Endothelial cell of umbilical vein (primary cell): ENCODE data around the gene PKNOX2.
A peak's percentile ranks its signal among the peaks of the same experiment; 100 is the strongest.

Source experiments
- CTCF ChIP-seq, 2 donors: IDR thresholded peaks; 1 replicate in 1 of 2; 2 replicates in 1 of 2; pipeline ENCODE4 v1.5.1; 2011; ENCODE audit warnings: low read length in 2 of 2, mild to moderate bottlenecking in 2 of 2, moderate library complexity in 2 of 2, control low read depth in 1 of 2, inconsistent platforms in 1 of 2, low read depth in 1 of 2; ENCODE audit not compliant: insufficient read depth in 1 of 2; ENCODE audit errors: extremely low read depth in 1 of 2
- POLR2A ChIP-seq: IDR thresholded peaks from 2 replicates; pipeline ENCODE4 v1.6.1; 2012; ENCODE audit warnings: low read depth, mild to moderate bottlenecking, control low read depth, low read length
- POLR2AphosphoS5 ChIP-seq: IDR thresholded peaks from 2 replicates; pipeline ENCODE4 v1.6.1; 2012; ENCODE audit warnings: low read depth, mild to moderate bottlenecking, control low read depth, low read length, moderate library complexity; ENCODE audit not compliant: insufficient read depth

DNA sequence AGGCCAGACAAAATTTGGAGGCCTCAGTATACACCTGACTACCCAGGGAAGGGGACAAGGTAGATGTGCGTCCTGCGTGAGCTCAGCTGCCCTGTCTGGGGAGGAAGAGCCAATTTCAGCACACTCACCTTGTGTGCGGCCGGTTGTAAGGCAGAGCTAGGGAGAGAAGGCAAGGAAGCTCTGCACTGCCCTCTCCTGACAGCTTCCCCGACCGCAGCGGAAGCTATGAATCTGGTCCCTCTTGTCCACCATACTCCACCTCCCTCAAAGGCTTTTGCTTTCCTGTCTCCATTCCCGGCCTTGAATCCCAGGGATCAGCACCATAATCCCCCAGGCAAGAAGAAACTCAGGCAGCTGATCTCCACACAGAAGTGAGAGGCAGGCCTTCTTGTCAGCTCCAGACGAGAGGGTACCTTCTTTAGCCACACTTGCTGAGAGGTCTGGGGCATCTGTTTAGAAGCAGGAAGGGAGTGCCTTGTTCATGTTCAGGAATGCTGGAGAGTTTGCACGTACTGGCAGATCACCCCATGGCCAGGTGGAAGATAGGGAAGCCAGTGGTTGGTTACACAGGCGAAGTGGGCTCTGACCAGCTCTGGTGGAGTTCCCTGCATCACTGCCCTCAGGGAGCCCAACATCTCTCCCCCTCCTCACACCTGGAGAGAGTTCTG lies 269.0 kb downstream of the PKNOX2 start:
- TF ChIP-seq CTCF (IDR thresholded peaks at IDR 0.05; ENCODE audit: extremely low read depth in 1 of 2, insufficient read depth in 1 of 2, low read depth in 1 of 2, low read length in 2 of 2) (peak; percentile 30 to 68), POLR2A (no peak), POLR2AphosphoS5 (no peak)
